ENCODE results near the gene CPED1.
"Not testable (repeated sequence)": the region's sequence is repeated elsewhere in the genome, so short reads cannot be mapped to it uniquely, and the experiment has no call there.

Gene CPED1

DNA sequence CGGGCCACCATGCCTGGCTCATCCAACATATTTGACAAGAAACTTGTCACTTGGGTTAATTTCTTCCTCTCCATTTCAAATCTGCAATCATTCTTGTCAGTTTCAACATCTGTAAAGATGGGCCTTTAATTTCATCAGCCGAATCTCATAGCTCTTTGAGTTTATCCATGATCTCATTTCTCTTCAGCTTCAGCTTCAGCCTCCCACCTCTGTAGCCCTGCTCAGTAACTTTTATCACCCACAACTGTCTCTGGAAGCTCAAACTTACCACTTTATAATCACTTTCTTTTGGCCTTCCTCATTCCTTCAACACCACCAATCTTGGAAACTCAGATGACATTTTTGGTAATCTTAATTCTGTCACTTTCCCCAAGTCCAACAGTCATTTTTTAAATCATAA lies 83.2 kb downstream of the CPED1 start:
- no peak for DNase-seq (ENCODE audit: low read depth)

DNA sequence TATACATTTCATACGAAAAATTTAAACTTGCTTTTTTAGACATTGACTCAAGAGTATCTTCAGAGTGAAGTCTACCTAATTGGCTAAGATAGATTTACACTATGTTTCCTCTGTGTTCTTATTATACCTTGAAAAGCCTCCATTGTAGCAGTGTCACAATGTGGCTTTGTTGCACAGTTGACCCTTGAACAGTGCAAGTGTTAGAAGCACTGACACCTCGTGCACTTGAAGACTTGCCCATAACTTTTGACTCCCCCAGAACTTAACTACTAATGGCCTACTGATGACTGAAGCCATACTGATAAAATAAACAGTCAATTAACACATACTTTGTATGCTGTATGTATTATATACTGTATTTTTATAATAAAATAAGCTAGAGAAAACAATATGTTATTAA lies 84.3 kb downstream of the CPED1 start:
- DNase-seq (ENCODE audit: low read depth), result no peak

DNA sequence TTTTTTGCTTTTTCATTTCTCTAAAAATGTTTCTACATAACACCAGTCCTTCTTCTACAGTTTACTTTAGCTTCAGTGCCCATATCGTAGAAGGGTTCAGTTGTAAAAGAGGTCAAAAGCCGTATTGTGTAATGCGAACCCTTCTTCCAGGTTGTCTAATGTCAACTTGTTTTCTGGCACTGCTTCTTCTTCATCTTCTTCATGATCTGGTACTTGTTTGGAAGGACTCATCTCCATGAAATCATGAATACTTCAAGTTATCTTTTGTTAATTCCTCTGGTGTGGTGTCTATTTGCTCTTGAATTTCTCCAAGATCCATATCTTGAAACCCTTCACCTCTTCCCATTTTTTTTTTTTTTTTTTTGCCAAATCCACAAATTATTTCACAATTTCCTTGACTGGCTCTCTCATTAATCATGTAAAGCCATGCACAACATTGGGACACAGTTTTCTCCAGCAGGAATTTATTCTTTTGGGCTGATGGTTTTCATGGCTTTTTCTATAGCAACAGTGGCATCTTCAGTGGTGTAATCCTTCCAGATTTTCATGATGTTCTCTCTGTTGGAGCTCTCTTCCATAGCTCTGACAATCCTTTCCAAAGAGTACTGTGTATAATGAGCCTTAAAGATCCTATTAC lies 85.1 kb downstream of the CPED1 start:
- DNase-seq (ENCODE audit: low read depth), result no peak

DNA sequence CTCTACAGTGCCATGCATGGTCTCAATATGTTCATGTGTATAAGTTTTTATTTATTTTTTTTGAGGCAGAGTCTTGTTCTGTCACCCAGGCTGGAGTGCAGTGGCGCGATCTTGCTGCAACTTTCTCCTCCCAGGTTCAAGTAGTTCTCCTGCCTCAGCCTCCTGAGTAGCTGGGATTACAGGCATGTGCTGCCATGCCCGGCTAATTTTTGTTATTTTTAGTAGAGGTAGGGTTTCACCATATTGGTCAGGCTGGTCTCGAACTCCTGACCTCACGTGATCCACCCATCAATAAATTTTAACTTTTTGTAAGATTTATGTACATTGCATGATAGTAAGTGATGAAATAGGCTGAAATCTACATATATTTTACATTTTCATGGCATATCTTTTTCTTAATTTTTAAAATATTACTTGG lies 86.9 kb downstream of the CPED1 start:
- not testable (repeated sequence) for DNase-seq (ENCODE audit: low read depth)

DNA sequence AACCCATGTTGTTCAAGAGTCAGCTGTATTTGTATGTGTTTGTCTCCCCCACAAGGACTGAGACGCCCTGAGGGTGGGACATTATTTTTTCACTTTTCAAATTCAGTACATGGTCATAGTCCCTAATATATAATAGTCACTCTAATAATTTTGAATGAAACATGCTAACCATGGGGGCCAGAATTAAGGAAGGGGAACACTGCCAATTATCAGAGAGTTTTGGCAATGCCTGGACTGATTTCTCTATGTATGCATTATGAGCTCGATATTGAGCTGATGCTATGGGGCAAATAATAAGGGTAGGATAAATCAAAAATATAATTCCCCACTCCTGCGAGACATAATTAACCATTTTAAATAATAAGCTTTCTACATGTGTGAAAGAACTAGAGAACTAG lies 87.4 kb downstream of the CPED1 start:
- DNase-seq (ENCODE audit: low read depth), result no peak

DNA sequence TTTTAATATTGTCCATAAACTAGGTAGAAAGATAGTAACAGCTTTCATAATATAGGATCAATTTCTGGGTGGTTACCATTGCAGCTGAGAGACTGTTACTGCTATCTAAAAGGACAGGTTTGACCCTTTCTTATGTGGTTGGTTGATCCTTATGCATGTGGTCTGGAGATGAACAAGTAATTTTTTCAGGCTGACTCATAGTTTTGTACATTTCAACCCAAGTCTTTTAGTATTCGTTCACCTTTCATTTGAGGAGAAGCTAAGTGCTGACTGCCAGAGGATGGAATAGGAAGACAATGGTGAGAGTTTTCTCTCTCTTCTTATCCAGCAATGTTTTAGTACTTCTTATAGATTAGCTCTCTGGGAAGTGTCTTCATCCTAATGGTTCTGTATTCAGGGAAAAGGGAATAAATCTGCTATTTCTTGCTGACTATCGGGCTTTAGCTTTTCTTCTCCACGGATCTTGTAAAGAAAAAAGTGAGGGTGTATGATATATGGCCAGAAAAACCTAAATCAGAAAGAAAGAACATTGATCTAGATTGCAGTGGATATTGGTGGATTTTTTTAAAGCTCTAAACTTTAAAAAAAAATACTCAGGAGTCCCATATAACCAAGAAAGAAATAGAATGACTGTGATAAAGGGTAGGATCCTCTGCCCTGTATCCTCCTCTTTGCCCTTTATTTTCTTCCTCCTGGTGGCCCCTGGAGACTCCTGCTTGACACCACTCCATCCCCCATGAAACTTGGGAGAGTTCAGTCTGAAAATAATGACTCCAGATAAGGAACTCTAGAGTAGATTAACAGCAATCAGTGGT lies 88.0 kb downstream of the CPED1 start:
- DNase-seq (ENCODE audit: low read depth), result no peak

DNA sequence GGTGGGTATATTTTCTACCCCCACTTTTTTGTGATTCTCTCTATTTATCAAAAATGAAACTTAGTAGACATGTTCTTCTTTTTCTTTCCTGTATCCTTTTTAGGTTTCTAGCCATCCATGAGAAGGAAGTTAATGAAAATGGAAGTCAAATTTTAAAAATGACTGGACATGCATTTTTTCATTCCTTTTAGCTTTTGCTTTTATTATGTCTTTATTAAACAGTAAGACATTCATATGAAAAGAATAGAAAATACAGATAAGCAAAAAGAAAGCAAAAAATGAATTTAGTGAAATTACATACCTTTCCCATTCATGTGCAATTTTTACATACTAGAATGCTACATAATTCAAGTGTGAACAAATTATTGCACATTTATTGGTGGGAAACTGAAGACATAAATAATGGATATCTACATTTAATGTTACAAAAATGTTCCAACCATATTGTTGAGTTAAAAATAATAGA lies 88.7 kb downstream of the CPED1 start:
- no peak for DNase-seq (ENCODE audit: low read depth)

DNA sequence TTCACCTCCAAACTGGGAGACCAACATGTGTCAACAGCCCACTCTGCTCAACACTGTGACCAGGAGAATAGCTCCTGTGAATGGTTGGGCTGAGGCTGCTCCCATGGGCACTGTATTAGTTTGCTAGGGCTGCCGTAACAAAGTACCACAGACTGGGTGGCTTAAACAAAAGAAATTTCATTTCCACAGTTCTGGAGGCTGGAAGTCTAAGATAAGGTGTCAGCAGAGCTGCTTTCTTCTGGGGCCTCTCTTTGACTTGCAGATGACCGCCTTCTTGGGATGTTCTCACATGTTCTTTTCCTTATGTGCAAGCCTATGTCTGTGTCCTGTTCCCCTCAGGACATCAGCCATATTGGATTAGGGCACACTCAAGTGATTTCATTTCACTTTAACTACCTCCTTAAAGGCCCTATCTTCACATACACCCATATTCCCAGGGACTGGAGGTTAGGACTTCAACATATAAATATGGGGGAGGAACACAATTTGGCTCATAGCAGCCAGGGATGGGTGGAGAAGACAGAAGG lies 90.3 kb downstream of the CPED1 start:
- DNase-seq (ENCODE audit: low read depth), result no peak

DNA sequence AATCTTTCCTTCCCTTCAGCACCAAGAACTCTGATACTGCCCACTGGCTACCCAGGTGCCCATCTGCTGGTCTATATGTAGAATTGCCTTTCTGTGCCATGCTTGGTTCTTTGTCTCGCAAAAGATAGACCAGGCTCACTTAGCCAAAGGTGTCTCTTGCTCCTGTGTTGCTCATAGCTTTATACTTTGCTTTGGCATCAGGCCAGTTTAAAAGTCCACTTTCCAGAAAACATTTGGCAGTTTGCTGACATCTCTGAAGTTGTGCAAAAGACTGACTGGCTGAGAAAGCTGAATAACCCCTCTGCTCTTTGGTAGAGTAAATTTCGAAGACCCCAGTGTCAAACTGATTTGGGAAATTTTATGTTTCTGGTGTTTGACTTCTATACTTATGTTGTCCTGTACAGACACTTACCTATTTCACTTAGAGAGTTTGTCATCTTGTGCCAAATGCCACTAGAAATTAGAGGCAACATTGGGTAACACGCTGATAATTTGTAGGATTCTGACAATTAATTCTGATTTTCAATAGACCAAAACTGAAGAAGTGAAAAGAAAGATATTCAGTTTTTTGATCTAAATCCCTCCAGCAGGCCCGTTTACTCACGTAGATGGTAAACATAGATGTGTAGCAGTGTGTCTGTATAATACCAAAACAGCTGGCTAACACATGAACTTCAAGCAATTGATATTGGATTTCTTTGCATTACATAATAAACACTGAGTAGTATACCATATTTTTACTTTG lies 91.1 kb downstream of the CPED1 start:
- DNase-seq (ENCODE audit: low read depth), result no peak

DNA sequence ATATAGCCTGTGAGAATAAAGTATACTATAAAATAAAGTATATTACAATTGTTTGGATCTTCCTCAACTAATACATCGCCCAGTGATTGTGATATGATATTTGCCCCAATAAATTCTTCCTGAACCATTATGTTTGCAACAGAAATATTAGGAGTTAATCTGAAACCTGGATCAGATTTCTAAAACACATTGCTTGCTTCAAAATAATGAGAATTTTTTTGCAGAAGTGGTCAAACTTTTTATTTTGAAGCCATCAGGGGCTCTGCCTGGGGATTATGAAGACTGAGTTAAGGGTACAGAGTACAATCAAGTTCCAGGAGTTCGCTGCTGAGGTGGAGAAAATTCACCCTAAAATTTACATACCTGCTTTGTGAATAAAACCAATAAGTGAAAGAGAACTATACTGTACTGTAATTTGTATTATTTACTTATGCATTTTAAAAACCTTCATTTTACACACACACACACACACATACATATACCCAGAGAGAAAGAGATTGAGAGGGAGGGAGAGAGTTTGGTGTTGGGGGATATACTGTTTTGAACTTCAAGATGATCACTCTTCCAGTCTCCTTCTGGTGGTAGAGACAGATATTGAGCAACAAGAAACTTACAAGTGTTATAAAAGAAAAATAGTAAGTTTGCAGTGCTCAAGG lies 91.9 kb downstream of the CPED1 start:
- DNase-seq (ENCODE audit: low read depth), result no peak

DNA sequence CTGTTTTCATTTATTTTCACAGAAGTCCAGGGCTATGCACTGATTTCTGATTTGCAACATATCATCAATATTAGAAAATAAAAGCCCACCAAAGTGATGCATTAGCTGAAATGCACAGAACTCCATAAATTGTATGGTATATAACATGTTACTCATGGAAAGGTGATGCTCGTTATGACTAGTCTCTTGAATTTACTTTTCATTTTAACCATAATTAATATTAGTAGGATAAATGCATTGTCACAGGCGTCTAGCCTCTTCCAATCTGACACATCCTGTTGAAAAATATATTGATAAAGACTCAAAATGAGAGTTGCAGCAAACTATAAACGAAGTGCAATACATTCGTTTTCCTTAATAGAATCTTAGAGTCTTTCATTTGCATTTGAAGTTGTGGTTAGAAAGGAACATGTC lies 92.4 kb downstream of the CPED1 start:
- no peak for DNase-seq (ENCODE audit: low read depth)

DNA sequence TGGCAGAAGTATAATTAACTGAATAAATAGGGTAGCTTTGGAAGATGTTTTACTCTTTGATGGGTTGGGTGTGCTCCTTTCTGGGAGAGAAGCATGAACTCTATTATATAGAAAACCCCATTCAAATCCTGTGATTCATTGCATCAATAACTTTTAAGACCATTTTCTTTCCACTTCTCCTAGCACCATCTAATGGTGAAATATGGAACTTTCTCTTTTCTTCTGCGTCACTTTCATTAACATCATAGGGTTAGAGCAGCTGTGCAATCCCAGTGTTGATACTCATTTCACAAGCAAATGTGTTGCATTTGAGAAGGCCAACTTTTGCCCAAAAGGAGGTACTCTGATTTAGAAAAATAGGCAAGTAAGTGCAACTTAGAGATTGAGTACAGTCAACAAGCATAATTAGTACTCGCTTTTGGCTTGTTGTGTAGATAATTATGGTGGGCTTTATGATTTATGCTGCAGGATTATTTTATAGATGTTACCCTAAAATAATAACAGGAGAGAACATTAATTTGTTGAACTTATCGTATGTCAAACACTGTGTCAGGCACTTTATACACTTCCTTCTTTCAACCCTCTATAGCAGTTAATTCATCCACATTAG lies 92.9 kb downstream of the CPED1 start:
- peak; percentile 63 for DNase-seq (ENCODE audit: low read depth)

DNA sequence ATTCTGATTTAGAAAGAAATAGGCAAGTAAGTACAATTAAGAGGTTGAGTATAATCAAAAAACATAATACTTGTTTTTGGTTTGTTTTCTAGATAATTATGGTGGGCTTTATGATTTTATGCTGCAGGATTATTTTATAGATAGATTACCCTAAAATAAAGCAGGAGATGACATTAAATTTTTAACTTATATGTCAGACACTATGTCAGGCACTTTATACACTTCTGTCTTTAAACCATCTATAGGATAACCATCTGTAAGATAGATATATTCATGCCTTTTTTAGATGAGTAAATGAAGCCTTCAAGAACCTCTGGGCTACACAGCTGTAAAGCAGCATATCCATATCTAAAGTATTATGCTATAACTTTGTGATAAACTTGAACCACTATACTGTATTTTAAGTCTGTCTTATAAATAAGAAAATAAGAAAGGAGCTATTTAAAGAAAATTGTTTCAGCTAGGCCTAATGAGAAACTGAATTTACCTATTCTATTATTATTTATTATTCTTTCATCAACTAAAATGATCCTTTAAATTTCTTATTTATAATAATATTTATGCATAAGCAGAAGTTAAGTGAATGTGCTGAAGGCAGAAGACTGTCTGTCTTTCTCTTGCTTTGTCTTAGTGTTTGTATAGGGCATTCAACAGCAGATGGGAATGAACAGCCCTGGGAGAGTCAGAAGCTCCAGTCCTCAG lies 94.0 kb downstream of the CPED1 start:
- no peak for DNase-seq (ENCODE audit: low read depth)

DNA sequence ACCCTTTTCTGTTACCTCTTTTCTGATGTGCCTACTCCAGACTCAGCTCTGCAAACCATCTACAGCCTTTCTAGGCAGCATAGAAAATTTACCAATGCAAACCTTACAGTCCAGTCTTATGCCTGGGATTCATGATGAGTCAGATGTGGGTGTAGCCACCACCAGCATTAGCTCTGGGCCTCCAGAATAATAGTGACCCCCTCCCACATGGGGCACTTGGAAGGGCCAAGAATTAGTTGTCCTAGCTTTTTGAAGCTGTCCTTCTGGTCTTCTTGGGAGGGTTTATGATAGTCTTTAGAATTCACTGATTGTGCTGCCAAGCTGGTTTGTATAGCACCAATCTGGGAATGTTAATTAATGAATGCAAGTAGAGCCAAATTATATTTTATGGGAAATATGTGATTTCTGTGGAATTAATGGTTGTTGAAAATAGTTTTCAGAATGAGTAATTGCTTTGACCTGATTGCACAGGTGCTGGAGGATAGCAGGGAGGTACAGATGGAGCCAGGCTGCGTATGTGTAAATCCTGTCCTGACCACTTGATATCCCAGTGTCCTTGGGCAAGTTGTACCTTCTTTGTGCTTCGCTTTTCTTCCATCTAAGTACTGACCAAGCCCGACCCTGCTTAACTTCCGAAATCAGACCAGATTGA lies 94.8 kb downstream of the CPED1 start:
- peak; percentile 52 for DNase-seq (ENCODE audit: low read depth)

DNA sequence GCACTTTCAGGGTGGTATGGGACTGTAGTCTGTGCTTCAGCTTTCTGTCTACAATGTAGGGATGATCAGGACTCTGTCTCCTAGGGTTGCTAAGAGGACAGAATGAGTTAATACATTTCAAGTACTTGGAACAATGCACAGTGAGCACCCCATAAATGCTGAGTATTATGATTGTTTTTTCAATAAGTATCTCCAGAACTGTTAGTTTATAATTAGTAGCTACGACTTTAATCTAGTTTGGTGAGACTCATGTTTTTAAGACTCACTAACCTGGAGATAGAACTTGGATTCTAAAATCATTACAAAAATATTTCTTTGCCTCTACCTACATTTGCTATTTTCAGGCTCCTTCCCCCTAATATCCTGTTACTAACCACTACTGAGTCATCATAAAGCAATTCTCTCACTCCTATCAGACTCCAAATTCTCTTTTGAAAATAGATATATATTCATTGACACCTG lies 95.3 kb downstream of the CPED1 start:
- DNase-seq (ENCODE audit: low read depth), result no peak

DNA sequence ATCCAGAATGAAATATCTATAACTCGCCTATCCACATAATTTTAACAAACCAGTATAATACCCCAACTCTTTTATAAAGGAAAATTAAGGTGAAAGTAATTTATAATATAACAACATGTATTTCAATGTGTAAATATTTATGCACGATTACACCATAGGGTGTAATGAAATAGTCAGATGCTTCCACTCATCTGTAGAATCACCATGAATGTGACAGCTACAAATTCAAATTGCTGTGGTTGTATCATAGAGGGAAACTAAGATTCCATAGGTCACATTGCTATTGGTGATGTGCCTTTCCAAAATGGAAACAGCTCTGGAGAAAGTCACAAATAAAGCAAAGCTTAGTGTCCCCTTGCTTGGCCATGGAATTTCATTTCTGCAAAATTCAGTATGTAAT lies 95.7 kb downstream of the CPED1 start:
- no peak for DNase-seq (ENCODE audit: low read depth)

DNA sequence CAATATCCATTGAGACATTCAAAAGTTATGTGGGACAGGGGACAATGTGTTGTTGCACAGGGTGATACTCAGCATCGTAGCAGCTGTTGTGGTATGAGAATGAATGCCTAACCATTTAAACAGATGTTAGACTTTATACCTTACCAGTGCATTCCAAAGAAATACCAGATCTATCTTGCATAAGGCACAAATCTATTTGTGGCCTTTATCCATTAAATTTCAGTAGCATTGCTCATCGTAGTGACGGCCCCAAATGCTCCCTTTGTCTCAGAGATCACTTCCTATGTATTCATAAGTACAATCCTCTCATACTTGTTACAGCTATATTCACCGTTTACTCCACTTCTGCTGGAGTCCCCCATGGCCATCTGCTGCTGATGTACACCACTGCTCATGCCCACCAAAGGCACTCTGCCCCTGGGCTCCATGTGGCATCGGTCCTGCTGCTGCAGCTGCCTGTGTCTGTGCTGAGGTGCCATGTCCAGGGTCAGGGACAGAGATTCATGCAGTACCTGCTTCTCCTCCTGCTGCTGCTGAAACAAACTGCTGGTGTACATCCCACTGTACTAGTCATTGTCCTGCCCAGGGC lies 96.3 kb downstream of the CPED1 start:
- DNase-seq (ENCODE audit: low read depth), result no peak

DNA sequence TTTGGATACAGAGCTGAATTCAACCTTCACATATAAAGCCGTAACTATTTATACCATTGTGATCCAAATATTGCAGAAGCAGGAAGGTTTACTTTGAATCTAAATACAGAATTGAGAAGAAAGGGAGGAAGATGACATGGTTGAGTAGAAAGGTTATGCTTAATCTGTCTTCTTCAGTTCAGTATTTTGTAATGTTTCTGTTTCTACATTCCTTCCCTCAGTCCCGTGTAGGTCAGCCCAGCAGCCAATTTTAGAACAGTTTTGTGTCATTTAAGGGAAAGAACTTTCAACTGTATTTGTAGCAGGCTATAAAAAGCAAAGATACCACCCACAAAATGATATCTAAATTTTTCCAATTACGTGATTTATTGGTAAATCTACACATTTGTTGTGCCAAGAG lies 97.4 kb downstream of the CPED1 start:
- DNase-seq (ENCODE audit: low read depth), result no peak

DNA sequence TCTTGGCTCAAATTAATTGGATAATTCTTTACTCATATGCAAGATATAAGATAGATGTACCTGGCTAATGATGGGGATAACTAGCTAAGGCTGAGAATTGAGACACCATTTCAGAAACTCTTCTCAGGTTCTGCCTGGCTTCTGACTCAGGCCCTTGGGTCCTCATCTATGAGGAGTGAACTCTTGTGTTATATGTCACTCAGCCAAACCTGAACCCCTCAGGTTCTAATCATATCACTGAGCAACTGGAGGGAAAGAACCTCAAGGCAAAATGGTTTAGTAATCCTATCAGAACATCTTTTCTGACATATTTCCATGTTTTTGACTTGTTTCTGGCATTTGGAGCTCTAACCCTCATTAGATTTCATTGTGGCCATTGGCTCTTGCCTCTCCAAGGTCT lies 100.4 kb downstream of the CPED1 start:
- DNase-seq (ENCODE audit: low read depth), result no peak

DNA sequence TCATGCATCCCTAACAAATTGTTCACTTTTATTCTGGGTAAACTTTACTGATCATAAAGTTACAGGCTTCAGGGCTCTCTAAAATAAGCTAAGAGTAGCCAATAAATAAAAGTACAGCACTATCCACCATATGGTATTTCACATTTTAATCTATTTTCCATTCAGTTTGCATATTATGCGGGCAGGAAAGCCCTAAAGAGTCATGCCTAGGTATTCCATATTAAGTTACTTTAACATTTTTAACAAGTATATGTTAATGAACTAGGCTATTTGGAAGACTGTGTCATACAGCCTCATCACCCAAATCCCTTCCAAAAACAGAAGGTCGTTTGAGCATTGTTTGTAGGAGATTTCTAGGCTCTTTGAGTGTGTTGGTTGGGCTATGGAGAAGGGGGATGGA lies 106.3 kb downstream of the CPED1 start:
- DNase-seq (ENCODE audit: low read depth), result no peak

Data from stromal cell of bone marrow (primary cell).